Activated CD8-positive, alpha-beta memory T cell treated with anti-CD3 and anti-CD28 coated beads, Interleukin-2, amount 50 U/mL, for 48 hours (primary cell): Measurements from ENCODE around the gene DNAAF1.
"Not testable (repeated sequence)": the region's sequence is repeated elsewhere in the genome, so short reads cannot be mapped to it uniquely, and the experiment has no call there.

ENCODE experiments used
- DNase-seq: peaks from one replicate; pipeline ENCODE4 v3.0.0-alpha.2; 2020

Gene DNAAF1

DNA sequence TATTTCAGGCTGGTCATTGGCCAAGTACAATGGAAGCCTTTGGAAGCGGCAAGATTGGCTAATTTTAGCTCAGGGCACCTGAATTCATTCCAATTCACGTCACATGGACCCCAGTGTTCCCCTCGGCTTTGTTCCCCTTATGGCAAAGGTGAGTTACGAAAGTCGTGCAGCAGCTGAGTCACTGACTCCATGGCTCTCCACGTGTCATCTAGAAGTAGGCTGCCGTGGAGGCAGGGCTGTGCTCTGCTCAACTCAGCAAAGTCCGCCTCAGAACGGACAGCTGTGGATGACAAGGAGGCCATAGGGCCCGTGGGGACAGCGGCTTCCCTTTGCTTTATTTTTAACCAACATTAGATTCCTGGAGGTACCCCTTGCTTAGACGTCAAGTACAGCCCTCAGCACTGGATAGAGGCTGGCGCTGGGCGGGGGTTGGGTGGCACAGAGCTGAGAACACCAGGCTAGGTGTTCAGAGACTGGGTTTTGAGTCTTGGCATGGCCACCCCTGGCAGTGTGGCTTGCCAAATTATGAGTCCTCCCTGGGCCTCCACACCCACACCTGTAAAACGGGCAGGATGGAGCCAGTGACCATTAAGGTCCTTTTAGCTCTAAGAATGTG lies 69.5 kb downstream of the DNAAF1 start:
- DNase-seq: no peak

DNA sequence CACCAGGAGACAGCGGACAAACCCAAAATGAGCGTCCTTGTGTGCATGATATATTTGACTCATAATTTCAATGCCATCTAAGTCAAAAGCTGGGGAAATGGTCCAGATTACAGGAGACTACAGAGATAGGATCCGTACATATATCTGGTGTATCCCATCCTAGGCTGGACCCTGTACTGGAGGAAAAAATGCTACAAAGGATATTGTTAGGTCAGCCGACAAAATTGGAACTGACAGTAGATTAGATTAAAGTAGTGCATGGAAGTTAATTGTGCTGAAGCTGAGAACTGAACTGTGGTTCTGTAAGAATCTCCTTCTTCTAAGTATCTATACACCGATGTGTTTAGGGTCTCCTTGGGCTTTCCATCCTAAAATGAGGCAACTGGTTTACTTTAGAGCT lies 70.4 kb downstream of the DNAAF1 start:
- no peak for DNase-seq

DNA sequence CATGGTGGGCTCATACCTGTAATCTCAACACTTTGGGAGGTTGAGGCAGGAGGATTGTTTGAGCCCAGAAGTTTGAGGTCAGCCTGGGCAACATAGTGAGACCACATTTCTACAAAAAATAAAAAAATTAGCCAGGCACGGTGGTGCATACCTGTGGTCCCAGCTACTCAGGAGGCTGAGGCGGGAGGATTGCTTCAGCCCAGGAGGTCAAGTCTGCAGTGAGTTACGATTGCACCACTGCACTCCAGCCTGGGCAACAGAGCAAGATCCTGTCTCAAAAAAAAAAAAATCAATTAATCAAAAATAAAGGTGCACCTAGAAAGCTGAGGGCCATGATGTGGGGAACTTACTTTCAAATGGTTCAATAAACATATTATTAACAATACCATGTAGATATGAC lies 71.0 kb downstream of the DNAAF1 start:
- DNase-seq: not testable (repeated sequence)

DNA sequence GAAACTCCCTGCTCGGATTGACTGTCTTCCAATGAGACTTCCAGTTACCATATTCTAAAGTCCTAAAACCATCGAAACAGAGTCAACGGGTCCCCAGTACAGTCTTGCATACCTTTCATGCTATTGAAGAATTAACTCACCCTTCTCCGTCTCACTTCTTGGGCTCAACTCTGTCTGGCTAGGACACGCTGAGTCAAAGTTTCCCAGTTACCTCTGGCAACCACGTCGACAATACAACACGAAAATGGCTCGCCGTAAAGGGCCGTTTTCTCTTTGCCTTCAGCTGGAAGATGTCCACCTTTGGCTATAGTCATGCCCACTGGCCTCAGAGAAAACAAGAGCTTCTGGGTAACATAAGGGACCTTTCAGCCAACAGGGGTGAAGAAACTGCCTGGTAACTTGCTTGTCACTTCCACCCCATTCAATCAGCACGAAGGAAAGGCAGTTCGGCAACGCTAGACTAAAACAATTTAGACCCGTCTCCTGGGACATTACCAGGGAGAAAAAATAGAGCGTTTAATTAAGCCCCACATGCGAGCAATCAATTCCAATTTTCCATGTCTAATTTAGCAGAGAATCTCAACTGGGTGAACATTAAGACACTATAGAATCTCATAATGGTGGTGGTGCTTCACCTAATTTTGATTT lies 73.2 kb downstream of the DNAAF1 start:
- DNase-seq: no peak

DNA sequence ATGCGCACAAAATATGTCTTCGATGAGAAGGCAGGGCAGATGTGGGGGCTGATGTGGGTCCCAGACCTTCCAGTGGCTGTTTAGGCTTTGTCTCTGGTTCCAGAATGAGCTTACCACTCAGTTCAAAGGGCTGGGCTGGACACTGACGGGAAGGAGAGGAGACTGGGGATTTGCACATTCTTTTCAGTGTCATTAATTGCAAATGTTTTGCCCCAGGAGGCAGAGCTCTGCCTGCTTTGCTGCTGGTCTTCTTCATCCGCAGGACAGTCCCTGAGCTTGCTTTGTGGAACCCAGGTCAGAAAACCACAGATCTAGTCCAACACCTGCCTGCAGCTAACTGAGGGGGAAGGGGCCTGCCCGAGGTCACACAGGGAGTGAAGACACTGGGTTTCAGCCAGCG lies 73.8 kb downstream of the DNAAF1 start:
- no peak for DNase-seq

DNA sequence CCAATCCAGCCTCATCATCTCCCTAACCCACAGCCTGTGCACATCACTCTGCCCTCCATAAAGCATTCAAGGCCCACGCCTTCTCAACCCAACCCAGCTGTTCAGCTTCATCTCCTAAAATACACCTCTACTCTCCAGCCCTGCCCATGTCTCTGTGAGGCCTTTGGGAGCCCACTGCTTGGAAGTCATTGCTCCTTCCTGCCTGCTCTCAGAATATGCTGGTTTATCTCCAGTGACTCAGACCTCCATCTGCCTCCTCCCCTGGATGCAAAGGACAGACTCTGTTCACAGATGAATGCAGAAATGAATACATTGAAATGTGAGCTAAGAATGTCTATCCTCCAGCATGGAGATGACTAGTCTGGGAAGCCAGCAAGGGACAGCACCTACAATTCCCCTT lies 75.7 kb downstream of the DNAAF1 start:
- DNase-seq: no peak

DNA sequence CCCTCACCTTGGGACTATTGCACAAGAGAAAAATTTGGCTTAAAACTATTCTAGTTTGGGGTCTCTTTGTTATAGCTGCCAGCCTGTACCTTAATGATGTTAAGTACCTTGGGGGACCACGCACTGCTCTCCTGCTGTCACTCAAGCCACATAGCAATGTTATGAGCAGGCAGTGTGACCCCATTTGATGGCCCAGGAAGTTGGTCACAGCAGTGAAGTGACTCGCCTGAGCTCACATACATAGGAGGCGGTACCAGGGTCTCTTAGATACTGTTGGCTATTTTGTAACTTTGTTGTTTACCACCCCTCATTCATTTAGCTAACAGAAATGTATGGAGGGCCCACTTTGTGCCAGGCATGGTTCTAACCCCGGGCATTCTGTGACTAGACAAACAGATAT lies 78.3 kb downstream of the DNAAF1 start:
- no peak for DNase-seq

DNA sequence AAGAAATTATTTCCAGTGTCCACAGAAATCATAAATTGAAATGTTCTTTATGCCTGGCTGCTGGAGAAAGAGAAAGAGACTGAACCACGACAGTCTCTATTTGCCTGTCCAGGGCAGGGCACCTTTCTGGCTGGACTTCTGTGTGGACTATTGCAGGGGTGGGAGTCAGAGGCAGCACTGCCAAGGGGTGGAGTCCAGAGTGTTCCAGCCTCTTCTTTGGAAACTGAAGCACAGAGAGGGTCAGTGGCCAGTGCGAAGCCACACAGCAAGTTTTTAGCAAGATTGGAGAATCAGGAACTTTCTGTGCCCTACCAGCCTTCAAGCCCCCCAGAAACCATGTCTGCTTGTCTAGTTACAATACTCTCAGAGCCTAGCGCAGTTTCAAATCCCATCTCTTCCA lies 79.4 kb downstream of the DNAAF1 start:
- DNase-seq: no peak

DNA sequence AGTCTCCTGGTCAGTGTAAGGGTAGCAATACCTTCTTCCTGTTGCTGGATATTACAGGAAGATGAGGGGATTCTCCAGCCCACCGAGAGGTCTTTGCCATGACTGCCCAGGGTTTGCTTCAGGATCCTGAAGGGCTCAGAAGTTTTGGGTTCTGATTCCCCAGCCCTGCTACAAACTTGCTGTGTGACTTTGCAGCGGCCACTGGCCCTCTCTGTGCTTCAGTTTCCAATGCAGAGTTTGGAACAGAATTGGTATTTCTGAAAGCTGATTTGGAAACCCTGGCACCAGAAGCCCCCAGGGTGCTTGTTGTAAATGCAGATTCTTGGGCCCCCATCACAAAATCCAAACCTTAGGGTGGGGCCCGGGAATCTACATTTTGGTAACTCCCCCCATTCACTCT lies 80.0 kb downstream of the DNAAF1 start:
- DNase-seq: no peak

DNA sequence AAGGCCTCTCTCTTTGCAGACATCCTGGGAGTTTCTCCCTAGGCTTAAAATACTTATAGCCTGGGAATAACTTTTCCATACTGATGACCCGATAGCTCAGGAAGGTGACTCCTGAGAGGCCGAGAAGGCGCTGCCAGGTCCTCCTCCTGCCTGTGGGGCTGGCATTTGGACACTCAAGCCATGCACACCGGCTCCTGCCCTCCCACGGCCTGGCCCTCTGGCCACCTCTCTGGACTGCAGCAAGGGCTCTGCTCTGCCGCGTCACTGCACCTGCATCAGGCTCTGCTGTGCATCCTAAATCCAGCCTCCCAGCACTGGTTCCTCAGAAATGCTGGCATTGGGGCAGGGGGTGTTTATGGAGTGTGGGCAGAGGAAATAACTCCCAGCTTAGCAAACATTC lies 80.5 kb downstream of the DNAAF1 start:
- DNase-seq: no peak

DNA sequence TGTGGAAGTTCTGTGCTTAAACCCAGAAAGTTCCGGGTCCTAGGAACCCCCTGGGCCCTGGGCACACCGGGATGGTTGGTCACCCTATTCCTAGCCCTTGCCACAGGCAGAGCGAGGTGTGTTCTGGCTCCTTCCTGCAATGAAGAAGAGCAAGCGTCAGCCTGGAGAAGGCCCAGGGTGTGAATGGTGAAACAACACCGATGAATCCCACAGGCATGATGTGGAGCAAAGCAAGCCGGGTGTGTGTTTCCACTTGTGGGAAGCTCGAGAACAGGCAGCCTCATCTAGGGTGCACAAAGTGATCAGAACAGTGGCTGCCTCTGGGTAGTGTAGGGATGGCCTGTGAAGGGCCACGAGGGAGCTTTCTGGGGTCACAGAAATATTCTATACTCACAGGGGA lies 80.9 kb downstream of the DNAAF1 start:
- DNase-seq: no peak
